Fibroblast of mammary gland (primary cell): ENCODE measurements around the gene WDR27.

Experiments used
- DNase-seq: peaks from one replicate; pipeline ENCODE4 v3.0.0-alpha.2; 2010; ENCODE audit warnings: low read depth
- H3K4me3 ChIP-seq: 2 replicates; pipeline ENCODE4 v1.5.1; 2011; ENCODE audit warnings: low read depth, mild to moderate bottlenecking, low read length, moderate library complexity; ENCODE audit not compliant: control insufficient read depth
- TF ChIP-seq, protein P1 (sequence below): conservative IDR thresholded peaks from 2 replicates; pipeline ENCODE4 v1.5.1; 2011; ENCODE audit warnings: low read depth, low read length, inconsistent platforms; ENCODE audit not compliant: control insufficient read depth, insufficient read depth

Gene WDR27

DNA sequence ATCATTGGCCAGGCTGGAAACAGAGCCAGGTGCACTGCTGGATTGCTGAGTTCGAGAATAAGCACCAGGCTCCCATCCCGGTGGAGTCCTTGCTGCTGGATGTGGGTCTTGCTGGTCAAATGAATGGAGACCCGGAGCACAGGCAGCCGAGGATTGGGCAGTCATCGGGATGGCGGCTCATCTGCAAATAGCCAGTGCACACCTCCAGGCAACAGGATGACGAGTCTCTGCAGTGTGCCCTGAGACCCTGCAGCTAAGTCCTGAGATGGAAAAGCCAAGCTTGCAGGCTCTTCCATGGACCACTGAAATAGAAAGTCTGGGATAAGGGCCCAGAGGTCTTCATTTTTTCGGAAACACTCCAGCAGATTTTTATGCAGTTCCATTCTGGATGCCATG, 143.5 kb downstream of the WDR27 start:
- TF ChIP-seq, protein P1, sequence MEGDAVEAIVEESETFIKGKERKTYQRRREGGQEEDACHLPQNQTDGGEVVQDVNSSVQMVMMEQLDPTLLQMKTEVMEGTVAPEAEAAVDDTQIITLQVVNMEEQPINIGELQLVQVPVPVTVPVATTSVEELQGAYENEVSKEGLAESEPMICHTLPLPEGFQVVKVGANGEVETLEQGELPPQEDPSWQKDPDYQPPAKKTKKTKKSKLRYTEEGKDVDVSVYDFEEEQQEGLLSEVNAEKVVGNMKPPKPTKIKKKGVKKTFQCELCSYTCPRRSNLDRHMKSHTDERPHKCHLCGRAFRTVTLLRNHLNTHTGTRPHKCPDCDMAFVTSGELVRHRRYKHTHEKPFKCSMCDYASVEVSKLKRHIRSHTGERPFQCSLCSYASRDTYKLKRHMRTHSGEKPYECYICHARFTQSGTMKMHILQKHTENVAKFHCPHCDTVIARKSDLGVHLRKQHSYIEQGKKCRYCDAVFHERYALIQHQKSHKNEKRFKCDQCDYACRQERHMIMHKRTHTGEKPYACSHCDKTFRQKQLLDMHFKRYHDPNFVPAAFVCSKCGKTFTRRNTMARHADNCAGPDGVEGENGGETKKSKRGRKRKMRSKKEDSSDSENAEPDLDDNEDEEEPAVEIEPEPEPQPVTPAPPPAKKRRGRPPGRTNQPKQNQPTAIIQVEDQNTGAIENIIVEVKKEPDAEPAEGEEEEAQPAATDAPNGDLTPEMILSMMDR, result no peak
- no peak for DNase-seq
- no peak overlapping the region for H3K4me3 ChIP-seq

DNA sequence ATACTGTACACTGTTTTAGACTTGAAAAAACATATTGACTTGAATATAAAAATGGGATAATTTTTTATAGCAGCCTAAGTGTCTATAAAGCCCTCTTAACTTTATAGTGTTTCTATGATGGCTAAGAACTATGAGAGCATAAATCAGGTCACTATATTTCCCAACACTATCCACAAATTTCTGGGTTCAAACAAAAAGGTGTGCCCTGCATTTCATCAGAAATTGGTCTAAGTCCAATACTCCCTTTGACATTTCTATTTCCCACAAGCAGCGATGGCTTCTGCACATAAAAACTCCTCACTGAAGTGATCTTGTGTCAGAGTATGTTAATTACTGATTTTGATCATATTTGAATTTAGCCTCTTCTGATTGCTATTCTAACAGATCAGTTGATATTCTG, 143.9 kb downstream of the WDR27 start:
- no peak overlapping the region for H3K4me3 ChIP-seq
- DNase-seq, result no peak
- TF ChIP-seq, protein P1, result no peak

DNA sequence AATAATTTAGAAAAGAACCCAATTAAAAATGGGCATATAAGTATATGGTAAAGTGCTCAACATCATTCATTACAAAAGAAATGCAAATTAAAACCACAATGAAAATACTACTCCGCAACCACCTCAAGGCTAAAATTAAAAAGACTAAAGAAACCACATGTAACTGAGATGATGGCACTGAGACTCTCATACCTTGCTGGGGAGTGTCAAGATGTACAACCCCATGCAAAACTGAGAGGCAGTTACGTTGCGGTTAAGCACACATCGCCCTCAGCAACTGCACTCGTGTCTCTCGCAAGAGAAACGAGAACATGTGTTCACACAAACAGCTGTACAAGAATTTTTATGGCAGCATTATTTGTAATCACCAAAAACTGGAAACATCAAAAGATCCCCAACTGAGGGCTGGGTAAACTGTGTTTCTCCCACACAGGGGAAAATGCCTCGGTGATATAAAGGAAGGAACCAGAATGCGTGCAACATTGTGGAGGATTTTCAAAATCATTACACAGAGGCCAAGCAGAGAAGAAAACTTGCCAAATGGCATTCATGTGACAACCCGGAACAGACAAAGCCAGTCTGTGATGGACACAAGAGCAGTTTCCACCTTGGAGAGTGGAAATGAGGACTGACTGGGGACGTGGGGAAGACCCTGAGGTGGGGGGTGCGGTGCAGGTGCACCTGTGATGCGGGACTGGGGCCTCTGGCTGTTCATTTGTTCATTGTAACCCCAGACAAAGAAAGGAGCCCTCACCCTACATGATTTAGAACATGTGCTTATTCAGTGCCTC, 144.9 kb downstream of the WDR27 start:
- no peak overlapping the region for H3K4me3 ChIP-seq
- TF ChIP-seq, protein P1, result no peak
- DNase-seq, result no peak

DNA sequence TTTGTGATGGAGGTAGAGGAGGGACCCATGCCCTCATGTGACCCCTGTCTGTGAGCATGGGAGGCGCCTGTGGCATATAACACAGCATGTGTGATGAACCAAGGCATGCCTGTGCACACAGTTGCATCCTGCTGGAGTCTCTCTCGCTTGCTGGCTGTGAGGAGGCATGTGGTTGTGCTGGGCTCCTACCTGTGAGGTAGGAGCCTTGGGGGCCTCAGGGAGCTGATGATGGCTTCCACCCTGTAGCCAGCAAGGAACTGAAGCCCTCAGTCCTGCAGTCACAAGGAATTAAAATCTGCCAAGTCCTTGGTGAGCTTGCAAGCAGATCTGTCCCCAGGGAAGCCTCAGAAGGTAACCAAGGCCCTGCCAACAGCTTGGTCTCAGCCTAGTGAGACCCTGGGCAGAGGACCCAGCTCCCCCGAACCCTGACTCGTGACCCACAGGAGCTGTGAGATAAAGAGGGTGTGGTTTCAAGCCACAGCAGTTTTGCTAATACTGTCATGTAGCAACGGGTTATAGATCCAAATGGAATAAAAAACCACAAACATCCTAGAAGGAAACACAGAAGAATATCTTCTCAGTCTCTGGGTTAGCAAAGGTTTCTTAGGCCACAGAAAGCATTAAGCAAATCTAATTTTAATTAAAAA, 145.7 kb downstream of the WDR27 start:
- H3K4me3 ChIP-seq, result no peak overlapping the region
- TF ChIP-seq, protein P1, result no peak
- DNase-seq, result no peak

DNA sequence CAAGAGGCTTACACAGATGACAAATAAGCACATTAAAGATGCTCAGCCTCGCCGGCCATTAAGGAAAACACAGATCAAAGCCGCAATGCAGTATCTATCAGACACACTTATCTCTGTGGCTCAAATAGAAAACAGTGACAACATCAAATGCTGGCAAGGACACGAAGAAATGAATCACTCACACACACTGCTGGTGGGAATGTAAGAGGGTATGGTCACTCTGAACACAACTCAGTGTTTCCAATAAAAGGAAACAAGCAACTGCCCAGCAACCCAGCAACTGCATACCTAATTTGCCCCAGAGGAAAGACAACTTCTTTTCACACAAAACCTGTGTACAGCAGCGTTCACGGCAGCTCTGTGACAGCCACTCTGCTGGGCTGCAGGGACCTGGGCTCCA, 155.8 kb downstream of the WDR27 start:
- no peak overlapping the region for H3K4me3 ChIP-seq
- DNase-seq, result peak; percentile 42
- TF ChIP-seq, protein P1, result no peak

DNA sequence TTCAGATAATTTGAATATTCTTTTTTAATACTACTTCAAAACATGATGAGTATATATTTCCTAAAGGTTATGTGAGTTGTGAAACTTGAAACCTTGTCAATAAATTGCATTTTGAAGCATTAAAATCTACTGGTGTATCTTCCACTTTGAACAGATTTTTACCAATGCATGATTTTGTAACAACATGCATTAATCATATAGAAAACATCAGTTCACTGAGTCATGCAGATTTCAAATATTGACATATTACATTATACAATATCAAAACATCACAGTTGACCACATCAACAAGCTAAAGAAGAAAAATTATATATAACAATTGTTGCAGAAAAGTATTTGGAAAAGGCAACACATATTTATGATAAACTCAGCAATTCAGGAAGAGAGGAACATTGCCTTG, 158.1 kb downstream of the WDR27 start:
- H3K4me3 ChIP-seq, result no peak overlapping the region
- TF ChIP-seq, protein P1, result no peak
- no peak for DNase-seq
